SU-DHL-6 (cell line): ENCODE data around the gene ELAVL1.

Source experiments
- EZH2phosphoT487 ChIP-seq: fragments of 200-600 bp; sonication (generic), shearing (Covaris generic); conservative IDR thresholded peaks from 2 replicates; pipeline ENCODE4 v1.6.1; 2018; ENCODE audit warnings: mild to moderate bottlenecking, antibody characterized with exemption, low read length, moderate library complexity, mixed read lengths
- TF ChIP-seq, protein P1 (sequence below): fragments of 200-600 bp; sonication (generic); IDR thresholded peaks from one replicate; pipeline ENCODE4 v1.5.1; 2017; ENCODE audit warnings: antibody characterized with exemption, mild to moderate bottlenecking, low read length, moderate library complexity; ENCODE audit not compliant: insufficient read depth, poor library complexity, severe bottlenecking

- TF ChIP-seq, protein P1, sequence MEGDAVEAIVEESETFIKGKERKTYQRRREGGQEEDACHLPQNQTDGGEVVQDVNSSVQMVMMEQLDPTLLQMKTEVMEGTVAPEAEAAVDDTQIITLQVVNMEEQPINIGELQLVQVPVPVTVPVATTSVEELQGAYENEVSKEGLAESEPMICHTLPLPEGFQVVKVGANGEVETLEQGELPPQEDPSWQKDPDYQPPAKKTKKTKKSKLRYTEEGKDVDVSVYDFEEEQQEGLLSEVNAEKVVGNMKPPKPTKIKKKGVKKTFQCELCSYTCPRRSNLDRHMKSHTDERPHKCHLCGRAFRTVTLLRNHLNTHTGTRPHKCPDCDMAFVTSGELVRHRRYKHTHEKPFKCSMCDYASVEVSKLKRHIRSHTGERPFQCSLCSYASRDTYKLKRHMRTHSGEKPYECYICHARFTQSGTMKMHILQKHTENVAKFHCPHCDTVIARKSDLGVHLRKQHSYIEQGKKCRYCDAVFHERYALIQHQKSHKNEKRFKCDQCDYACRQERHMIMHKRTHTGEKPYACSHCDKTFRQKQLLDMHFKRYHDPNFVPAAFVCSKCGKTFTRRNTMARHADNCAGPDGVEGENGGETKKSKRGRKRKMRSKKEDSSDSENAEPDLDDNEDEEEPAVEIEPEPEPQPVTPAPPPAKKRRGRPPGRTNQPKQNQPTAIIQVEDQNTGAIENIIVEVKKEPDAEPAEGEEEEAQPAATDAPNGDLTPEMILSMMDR = no peak
- TF ChIP-seq EZH2phosphoT487 = no peak
These were observed 9.7 kb downstream of the ELAVL1 start for GRCh38 chr19:7995810-7996158.
